OCI-LY3 (cell line): ENCODE measurements around the gene ASTN2.

ENCODE experiments used
- H2AFZ ChIP-seq: fragments of 200-600, 300-600 bp; shearing (Covaris generic); 2 replicates; pipeline ENCODE4 v1.6.0; 2014; ENCODE audit warnings: antibody characterized with exemption, low read depth, low read length
- H3K27ac ChIP-seq: fragments of 200-600, 300-600 bp; sonication (generic); 2 replicates; pipeline ENCODE4 v1.5.1; 2014; ENCODE audit warnings: mild to moderate bottlenecking, low read length, moderate library complexity, mixed read lengths
- H3K27me3 ChIP-seq: fragments of 200-600, 300-600 bp; sonication (generic); 2 replicates; pipeline ENCODE4 v1.6.1; 2014; ENCODE audit warnings: low read depth, low read length, mixed read lengths
- H3K36me3 ChIP-seq: fragments of 200-600, 300-600 bp; sonication (generic); replicated peaks from 2 replicates; pipeline ENCODE3; 2014; ENCODE audit warnings: low read depth, low read length, mixed read lengths
- H3K4me1 ChIP-seq: fragments of 300-600, 200-600 bp; sonication (generic); 2 replicates; pipeline ENCODE4 v1.6.1; 2014; ENCODE audit warnings: low read length, mixed read lengths
- H3K4me2 ChIP-seq: fragments of 200-600, 300-600 bp; sonication (generic); 2 replicates; pipeline ENCODE4 v1.6.1; 2014; ENCODE audit warnings: low read length, mixed read lengths
- H3K4me3 ChIP-seq: fragments of 300-600, 200-600 bp; sonication (generic); 2 replicates; pipeline ENCODE4 v1.5.1; 2014; ENCODE audit warnings: antibody characterized with exemption, mild to moderate bottlenecking, low read length, moderate library complexity
- H3K79me2 ChIP-seq: fragments of 300-600, 200-600 bp; shearing (Covaris generic); 2 replicates; pipeline ENCODE4 v1.6.1; 2014; ENCODE audit warnings: mild to moderate bottlenecking, low read length, mixed read lengths
- H3K9ac ChIP-seq: fragments of 300-600, 200-600 bp; shearing (Covaris generic); 2 replicates; pipeline ENCODE4 v1.6.0; 2014; ENCODE audit warnings: mild to moderate bottlenecking, low read length, moderate library complexity
- H3K9me3 ChIP-seq: fragments of 200-600, 300-600 bp; shearing (Covaris generic); 2 replicates; pipeline ENCODE4 v1.6.1; 2014; ENCODE audit warnings: low read length, mixed read lengths; ENCODE audit not compliant: insufficient read depth
- H4K20me1 ChIP-seq: fragments of 200-600, 300-600 bp; sonication (generic); 2 replicates; pipeline ENCODE4 v1.6.1; 2016; ENCODE audit warnings: low read length, mixed read lengths; ENCODE audit not compliant: insufficient read depth
- CTCF ChIP-seq: fragments of 200-600, 300-600 bp; sonication (generic); IDR thresholded peaks from 2 replicates; pipeline ENCODE4 v1.5.1; 2014; ENCODE audit warnings: antibody characterized with exemption, low read length, low read depth
- EZH2phosphoT487 ChIP-seq: fragments of 200-600 bp; shearing (Covaris generic); IDR thresholded peaks from 2 replicates; pipeline ENCODE4 v1.6.1; 2018; ENCODE audit warnings: antibody characterized with exemption, mixed run types, low read depth

The ASTN2 gene

GRCh38 chr9:116718111-116718510, 696.7 kb downstream of the ASTN2 start:
- Histone ChIP-seq H3K9ac (no peak overlapping the region), H4K20me1 (no peaks in the 10 kb centered on the region), H3K36me3 (no peaks in the 10 kb centered on the region), H3K4me1 (no peaks in the 10 kb centered on the region), H3K27ac (no peak overlapping the region), H3K4me2 (no peak overlapping the region), H3K27me3 (peaks cover 15% of the 10 kb centered on the region; the same call in 1 of the 2 replicates), H3K9me3 (no peaks in the 10 kb centered on the region), H3K4me3 (no peak overlapping the region), H3K79me2 (no peaks in the 10 kb centered on the region), H2AFZ (no peak overlapping the region)
- TF ChIP-seq EZH2phosphoT487 = no peak
- no peak for TF ChIP-seq CTCF

- no peak overlapping the region for H3K27ac ChIP-seq
- no peak overlapping the region for H3K9ac ChIP-seq
- H3K4me1 ChIP-seq = no peaks in the 10 kb centered on the region
These were observed 697.7 kb downstream of the ASTN2 start for GRCh38 chr9:116717150-116717549.

GRCh38 chr9:116716438-116716837, 698.4 kb downstream of the ASTN2 start:
- no peak overlapping the region for H3K4me3 ChIP-seq
- no peak overlapping the region for H3K9ac ChIP-seq
- H3K4me2 ChIP-seq = no peak overlapping the region
- no peaks in the 10 kb centered on the region for H3K36me3 ChIP-seq
- no peak overlapping the region for H3K27ac ChIP-seq
- H3K9me3 ChIP-seq = no peaks in the 10 kb centered on the region
- no peaks in the 10 kb centered on the region for H3K79me2 ChIP-seq
- no peaks in the 10 kb centered on the region for H4K20me1 ChIP-seq
- H3K4me1 ChIP-seq = no peaks in the 10 kb centered on the region
- H3K27me3 ChIP-seq = peaks cover 10% of the 10 kb centered on the region; the same call in 1 of the 2 replicates
- H2AFZ ChIP-seq = no peak overlapping the region
- no peak for TF ChIP-seq CTCF
- no peak for TF ChIP-seq EZH2phosphoT487

More at GRCh38 chr9:116717150-116717549, 697.7 kb downstream of the ASTN2 start:
- H3K4me3 ChIP-seq = no peak overlapping the region
- TF ChIP-seq CTCF (no peak), EZH2phosphoT487 (no peak)
- no peaks in the 10 kb centered on the region for H3K9me3 ChIP-seq
- H3K36me3 ChIP-seq = no peaks in the 10 kb centered on the region
- H4K20me1 ChIP-seq = no peaks in the 10 kb centered on the region
- no peaks in the 10 kb centered on the region for H3K79me2 ChIP-seq
- no peak overlapping the region for H3K4me2 ChIP-seq
- no peak overlapping the region for H2AFZ ChIP-seq
- H3K27me3 ChIP-seq = peaks cover 15% of the 10 kb centered on the region; the same call in 1 of the 2 replicates

- Histone ChIP-seq H4K20me1 (no peaks in the 10 kb centered on the region), H3K9ac (no peak overlapping the region), H3K4me2 (no peak overlapping the region), H3K27me3 (peaks cover 9% of the 10 kb centered on the region; the same call in 1 of the 2 replicates), H2AFZ (no peak overlapping the region), H3K9me3 (no peaks in the 10 kb centered on the region), H3K36me3 (no peaks in the 10 kb centered on the region), H3K4me1 (no peaks in the 10 kb centered on the region), H3K79me2 (no peaks in the 10 kb centered on the region), H3K27ac (no peak overlapping the region), H3K4me3 (no peak overlapping the region)
- TF ChIP-seq EZH2phosphoT487 = no peak
- TF ChIP-seq CTCF = no peak
These were observed 699.1 kb downstream of the ASTN2 start for GRCh38 chr9:116715751-116716150.
